WTC11 (cell line): ENCODE data around the gene RNASE7. TPM values are rescaled to one million over a fixed set of nuclear protein-coding genes. Genes with fewer than 3 reads are reported as not detected.
A peak's percentile ranks its signal among the peaks of the same experiment; 100 is the strongest.

ENCODE experiments used
- ATAC-seq: fragments of 200-7000 bp; cut with Tn5 transposase; 2 replicates; pipeline ENCODE4 v1.10.0; 2021; ENCODE audit warnings: mild to moderate bottlenecking, moderate library complexity
- CTCF ChIA-PET: fragments of 300-600 bp; sonication (Branson Sonifier 250); formaldehyde crosslinking; loops from one replicate; lab custom pipeline; 2021; ENCODE audit warnings: antibody characterized with exemption; lab: Charles Lee
- POLR2A ChIA-PET: fragments of 350-600 bp; sonication (Branson Sonifier 250); formaldehyde crosslinking; loops from one replicate; lab custom pipeline; 2021; ENCODE audit warnings: antibody characterized with exemption; lab: Charles Lee
- DNase-seq: peaks from one replicate; pipeline ENCODE4 v3.0.0; 2021; ENCODE audit warnings: low spot score
- H3K27ac Mint-ChIP-seq: 2 replicates; pipeline ENCODE4 v1.8.0; 2021; ENCODE audit warnings: mixed read lengths
- H3K27me3 Mint-ChIP-seq: 2 replicates; pipeline ENCODE4 v1.8.0; 2021; ENCODE audit warnings: low read depth, mild to moderate bottlenecking, moderate library complexity, mixed read lengths
- H3K36me3 Mint-ChIP-seq: 2 replicates; pipeline ENCODE4 v1.8.0; 2021; ENCODE audit warnings: mixed read lengths
- H3K4me1 Mint-ChIP-seq: 2 replicates; pipeline ENCODE4 v1.8.0; 2022; ENCODE audit warnings: mixed read lengths
- H3K4me3 Mint-ChIP-seq: 2 replicates; pipeline ENCODE4 v1.8.0; 2021; ENCODE audit warnings: mild to moderate bottlenecking, moderate library complexity, mixed read lengths
- H3K9me3 Mint-ChIP-seq: 2 replicates; pipeline ENCODE4 v1.8.0; 2021; ENCODE audit warnings: mixed read lengths
- AFF4 ChIP-seq: sonication (generic); formaldehyde crosslinking; IDR thresholded peaks from 2 replicates; pipeline ENCODE4 v1.8.1; 2023; ENCODE audit warnings: mild to moderate bottlenecking, missing genetic modification reagents, borderline replicate concordance
- ARID4B ChIP-seq: sonication (generic); formaldehyde crosslinking; IDR thresholded peaks from 2 replicates; pipeline ENCODE4 v1.8.0; 2023; ENCODE audit warnings: missing genetic modification reagents, mild to moderate bottlenecking, borderline replicate concordance
- E2F5 ChIP-seq: sonication (generic); formaldehyde crosslinking; IDR thresholded peaks from 2 replicates; pipeline ENCODE4 v1.8.1; 2022; ENCODE audit warnings: mild to moderate bottlenecking, moderate library complexity, missing genetic modification reagents
- EMX1 ChIP-seq: fragments of 250-450 bp; sonication (Bioruptor Pico); IDR thresholded peaks from 2 replicates; pipeline ENCODE4 v1.8.0; 2021; ENCODE audit warnings: mild to moderate bottlenecking
- ESRRA ChIP-seq: sonication (generic); formaldehyde crosslinking; IDR thresholded peaks from 2 replicates; pipeline ENCODE4 v1.8.1; 2022; ENCODE audit warnings: mild to moderate bottlenecking, missing genetic modification reagents, borderline replicate concordance
- FOXK1 ChIP-seq: sonication (generic); formaldehyde crosslinking; IDR thresholded peaks from 2 replicates; pipeline ENCODE4 v1.8.0; 2022; ENCODE audit warnings: mild to moderate bottlenecking, moderate library complexity, missing genetic modification reagents
- FOXP4 ChIP-seq: sonication (generic); formaldehyde crosslinking; IDR thresholded peaks from 2 replicates; pipeline ENCODE4 v1.8.0; 2022; ENCODE audit warnings: mild to moderate bottlenecking, missing genetic modification reagents
- GABPB1 ChIP-seq: sonication (generic); formaldehyde crosslinking; IDR thresholded peaks from 2 replicates; pipeline ENCODE4 v1.8.1; 2023; ENCODE audit warnings: mild to moderate bottlenecking, missing genetic modification reagents
- HMGA2 ChIP-seq: fragments of 250-450 bp; sonication (Bioruptor Pico); IDR thresholded peaks from 2 replicates; pipeline ENCODE4 v1.4.0; 2021; ENCODE audit warnings: mild to moderate bottlenecking, moderate library complexity
- JUN ChIP-seq: sonication (generic); formaldehyde crosslinking; IDR thresholded peaks from 2 replicates; pipeline ENCODE4 v1.8.0; 2023; ENCODE audit warnings: mild to moderate bottlenecking, missing genetic modification reagents
- KAT7 ChIP-seq: sonication (generic); formaldehyde crosslinking; IDR thresholded peaks from 2 replicates; pipeline ENCODE4 v1.8.1; 2023; ENCODE audit warnings: missing genetic modification reagents, mild to moderate bottlenecking, borderline replicate concordance
- NR1H2 ChIP-seq: sonication (generic); formaldehyde crosslinking; IDR thresholded peaks from 2 replicates; pipeline ENCODE4 v1.9.0; 2021; ENCODE audit warnings: mild to moderate bottlenecking, moderate library complexity, missing genetic modification reagents
- NR3C1 ChIP-seq: sonication (generic); formaldehyde crosslinking; conservative IDR thresholded peaks from 2 replicates; pipeline ENCODE4 v1.8.1; 2023; ENCODE audit warnings: low read depth, mild to moderate bottlenecking, missing genetic modification reagents
- SMAD3 ChIP-seq: sonication (generic); formaldehyde crosslinking; IDR thresholded peaks from 2 replicates; pipeline ENCODE4 v1.8.0; 2022; ENCODE audit warnings: missing genetic modification reagents, mild to moderate bottlenecking, borderline replicate concordance
- SOX15 ChIP-seq: fragments of 250-450 bp; sonication (Bioruptor Pico); IDR thresholded peaks from 2 replicates; pipeline ENCODE4 v1.9.0; 2021; ENCODE audit warnings: mild to moderate bottlenecking
- TEAD4 ChIP-seq: sonication (generic); formaldehyde crosslinking; IDR thresholded peaks from 2 replicates; pipeline ENCODE4 v1.8.0; 2022; ENCODE audit warnings: mild to moderate bottlenecking, missing genetic modification reagents
- ZNF219 ChIP-seq: sonication (generic); formaldehyde crosslinking; IDR thresholded peaks from 2 replicates; pipeline ENCODE4 v1.8.0; 2023; ENCODE audit warnings: missing genetic modification reagents, mild to moderate bottlenecking, borderline replicate concordance
- ZNF232 ChIP-seq: sonication (generic); formaldehyde crosslinking; IDR thresholded peaks from 2 replicates; pipeline ENCODE4 v1.8.0; 2022; ENCODE audit warnings: mild to moderate bottlenecking, missing genetic modification reagents
- ZNF263 ChIP-seq: sonication (generic); formaldehyde crosslinking; IDR thresholded peaks from 2 replicates; pipeline ENCODE4 v1.8.1; 2022; ENCODE audit warnings: low read depth, mild to moderate bottlenecking, moderate library complexity, missing genetic modification reagents
- ZNF425 ChIP-seq: fragments of 250-450 bp; sonication (Bioruptor Pico); conservative IDR thresholded peaks from 2 replicates; pipeline ENCODE4 v1.9.0; 2021; ENCODE audit warnings: mild to moderate bottlenecking
- ZNF512 ChIP-seq: sonication (generic); formaldehyde crosslinking; IDR thresholded peaks from 2 replicates; pipeline ENCODE4 v1.8.1; 2022; ENCODE audit warnings: missing genetic modification reagents, borderline replicate concordance
- total RNA-seq: library from RNA; stranded (reverse); gene quantifications from 3 replicates; pipeline ENCODE4 v1.2.3, GENCODE V29; 2021

The RNASE7 gene
- total RNA-seq, 1 experiment from 2014 or later = not detected

GRCh38 chr14:21069388-21070082 is 27.4 kb downstream of the RNASE7 start:
- peak overlapping the region; percentile 89 for H3K4me3 Mint-ChIP-seq
- ChIA-PET CTCF (interaction anchor here (0.8 to 5.9 kb wide), 30 partner anchors 11 to 196 kb away, joined by 3 to 165 read pairs (median 16); partner anchors contain the start of genes NDRG2, SLC39A2, TMEM253 and ZNF219), POLR2A (interaction anchor here (1.1 to 3.0 kb wide), 6 partner anchors 18 to 43 kb away, joined by 4 to 74 read pairs (median 8); no protein-coding TSS in a partner anchor)
- H3K27ac Mint-ChIP-seq = peak overlapping the region; percentile 72
- peaks cover 6% of the 10 kb centered on the region; the same call in 1 of the 2 replicates for H3K27me3 Mint-ChIP-seq
- H3K4me1 Mint-ChIP-seq = peaks cover 33% of the 10 kb centered on the region
- ATAC-seq = peak; percentile 23
- H3K36me3 Mint-ChIP-seq = peaks cover 12% of the 10 kb centered on the region
- no peaks in the 10 kb centered on the region for H3K9me3 Mint-ChIP-seq
- peak; percentile 71 for DNase-seq
- TF ChIP-seq FOXK1 (CRISPR knock-in tag) (0 out of 2 replicates have a peak, but pooled peaks have one; percentile 1), ZNF263 (CRISPR knock-in tag) (no peak; the same call in 1 of the 2 replicates), NR3C1 (CRISPR knock-in tag) (no peak), ZNF219 (CRISPR knock-in tag) (no peak), ZNF232 (CRISPR knock-in tag) (0 out of 2 replicates have a peak, but pooled peaks have one; percentile 56), ZNF512 (no peak), FOXP4 (no peak), NR1H2 (CRISPR knock-in tag) (no peak), ZNF425 (CRISPR knock-in tag) (no peak), E2F5 (peak; percentile 11; the same call in 1 of the 2 replicates), KAT7 (no peak), JUN (no peak), EMX1 (CRISPR knock-in tag) (no peak), SMAD3 (CRISPR knock-in tag) (no peak), AFF4 (CRISPR knock-in tag) (no peak), GABPB1 (CRISPR knock-in tag) (peak; percentile 33; the same call in 1 of the 2 replicates), ESRRA (CRISPR knock-in tag) (no peak), HMGA2 (CRISPR knock-in tag) (0 out of 2 replicates have a peak, but pooled peaks have one; percentile 15), SOX15 (CRISPR knock-in tag) (no peak), ARID4B (CRISPR knock-in tag) (0 out of 2 replicates have a peak, but pooled peaks have one; percentile 49), TEAD4 (CRISPR knock-in tag) (no peak)
